Mesothelial cell of epicardium (in vitro differentiated cells): ENCODE results near the gene RYR2. TPM values are rescaled to one million over a fixed set of nuclear protein-coding genes. Genes with fewer than 3 reads are reported as not detected.

Experiments
- DNase-seq, 2 experiments: peaks; one replicate each; pipeline ENCODE4 v3.0.0; 2021; ENCODE audit warnings: low spot score in 2 of 2; ENCODE audit not compliant: unreplicated experiment in 2 of 2
- H3K27ac Mint-ChIP-seq: 2 replicates; pipeline ENCODE4 v1.8.0; 2021; ENCODE audit warnings: mixed read lengths
- H3K27me3 Mint-ChIP-seq: 2 replicates; pipeline ENCODE4 v1.8.0; 2021; ENCODE audit warnings: low read depth, mixed read lengths
- H3K36me3 Mint-ChIP-seq: 2 replicates; pipeline ENCODE4 v1.8.0; 2021; ENCODE audit warnings: mixed read lengths
- H3K4me1 Mint-ChIP-seq: 2 replicates; pipeline ENCODE4 v1.8.0; 2021; ENCODE audit warnings: mixed read lengths
- H3K4me3 Mint-ChIP-seq: 2 replicates; pipeline ENCODE4 v1.8.0; 2021; ENCODE audit warnings: mild to moderate bottlenecking, moderate library complexity, mixed read lengths
- H3K9me3 Mint-ChIP-seq: 2 replicates; pipeline ENCODE4 v1.8.0; 2021; ENCODE audit warnings: mixed read lengths
- total RNA-seq: library from RNA; stranded (reverse); gene quantifications from 3 replicates; pipeline ENCODE4 v1.2.1, GENCODE V29; 2021
- TF ChIP-seq, protein P1 (sequence below): fragments of 200-600 bp; sonication (generic); IDR thresholded peaks from one replicate; pipeline ENCODE4 v1.5.0; 2021; ENCODE audit warnings: antibody characterized with exemption; ENCODE audit not compliant: unreplicated experiment

The RYR2 gene
- total RNA-seq, 1 donor from 2014 or later, result 6.1 TPM

DNA sequence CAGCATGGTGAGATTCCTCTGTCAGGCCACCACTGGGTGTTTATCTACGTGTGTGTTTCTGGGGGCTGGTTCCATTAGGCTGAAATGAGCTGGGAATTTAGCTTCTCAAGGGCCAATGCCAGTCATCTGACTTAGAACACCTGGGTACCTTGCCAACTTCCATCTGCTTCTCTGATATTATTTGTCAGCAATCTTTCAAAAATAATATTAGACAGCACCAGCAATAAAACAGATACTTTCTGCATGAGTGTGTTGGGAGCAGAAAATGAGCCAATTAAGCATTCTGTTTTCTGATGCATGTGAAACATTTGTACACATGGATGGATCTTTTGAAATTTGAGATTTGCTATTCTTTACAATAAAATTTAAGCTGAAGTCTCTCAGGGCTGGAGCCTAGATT, 124.1 kb downstream of the RYR2 start:
- Mint-ChIP-seq H3K4me1 (peaks cover 19% of the 10 kb centered on the region), H3K9me3 (no peaks in the 10 kb centered on the region), H3K36me3 (no peaks in the 10 kb centered on the region), H3K27me3 (no peaks in the 10 kb centered on the region), H3K4me3 (no peak overlapping the region), H3K27ac (peak overlapping the region; percentile 25)
- no peak for DNase-seq
- TF ChIP-seq, protein P1, sequence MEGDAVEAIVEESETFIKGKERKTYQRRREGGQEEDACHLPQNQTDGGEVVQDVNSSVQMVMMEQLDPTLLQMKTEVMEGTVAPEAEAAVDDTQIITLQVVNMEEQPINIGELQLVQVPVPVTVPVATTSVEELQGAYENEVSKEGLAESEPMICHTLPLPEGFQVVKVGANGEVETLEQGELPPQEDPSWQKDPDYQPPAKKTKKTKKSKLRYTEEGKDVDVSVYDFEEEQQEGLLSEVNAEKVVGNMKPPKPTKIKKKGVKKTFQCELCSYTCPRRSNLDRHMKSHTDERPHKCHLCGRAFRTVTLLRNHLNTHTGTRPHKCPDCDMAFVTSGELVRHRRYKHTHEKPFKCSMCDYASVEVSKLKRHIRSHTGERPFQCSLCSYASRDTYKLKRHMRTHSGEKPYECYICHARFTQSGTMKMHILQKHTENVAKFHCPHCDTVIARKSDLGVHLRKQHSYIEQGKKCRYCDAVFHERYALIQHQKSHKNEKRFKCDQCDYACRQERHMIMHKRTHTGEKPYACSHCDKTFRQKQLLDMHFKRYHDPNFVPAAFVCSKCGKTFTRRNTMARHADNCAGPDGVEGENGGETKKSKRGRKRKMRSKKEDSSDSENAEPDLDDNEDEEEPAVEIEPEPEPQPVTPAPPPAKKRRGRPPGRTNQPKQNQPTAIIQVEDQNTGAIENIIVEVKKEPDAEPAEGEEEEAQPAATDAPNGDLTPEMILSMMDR, result no peak

DNA sequence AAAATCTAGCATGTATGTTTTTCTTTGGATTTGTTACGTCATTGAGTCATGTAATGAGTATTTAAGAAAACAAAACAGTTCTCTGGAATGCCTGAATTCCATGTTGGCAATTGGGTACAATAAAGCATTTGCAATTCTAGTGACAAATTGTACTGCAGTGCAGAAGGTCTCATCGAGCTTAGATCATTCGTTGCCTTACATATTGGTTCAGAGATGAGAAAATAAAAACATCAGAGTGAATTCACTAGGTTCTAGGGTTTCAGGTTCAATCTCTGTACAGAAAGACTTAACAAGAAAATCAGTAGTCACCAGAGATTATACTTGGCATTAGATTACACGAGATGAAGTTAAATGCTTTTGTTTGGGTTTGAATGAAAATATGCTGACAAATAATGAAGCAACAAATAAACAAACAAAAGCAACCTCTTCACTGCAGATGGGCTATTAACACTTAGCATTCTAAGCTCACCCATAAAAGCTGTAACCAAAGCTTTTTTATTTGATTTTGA, 124.7 kb downstream of the RYR2 start:
- no peak overlapping the region for H3K4me3 Mint-ChIP-seq
- no peaks in the 10 kb centered on the region for H3K27me3 Mint-ChIP-seq
- H3K4me1 Mint-ChIP-seq, result peaks cover 23% of the 10 kb centered on the region
- no peak for DNase-seq
- H3K27ac Mint-ChIP-seq, result no peak overlapping the region
- TF ChIP-seq, protein P1, result no peak
- H3K9me3 Mint-ChIP-seq, result no peaks in the 10 kb centered on the region
- no peaks in the 10 kb centered on the region for H3K36me3 Mint-ChIP-seq

DNA sequence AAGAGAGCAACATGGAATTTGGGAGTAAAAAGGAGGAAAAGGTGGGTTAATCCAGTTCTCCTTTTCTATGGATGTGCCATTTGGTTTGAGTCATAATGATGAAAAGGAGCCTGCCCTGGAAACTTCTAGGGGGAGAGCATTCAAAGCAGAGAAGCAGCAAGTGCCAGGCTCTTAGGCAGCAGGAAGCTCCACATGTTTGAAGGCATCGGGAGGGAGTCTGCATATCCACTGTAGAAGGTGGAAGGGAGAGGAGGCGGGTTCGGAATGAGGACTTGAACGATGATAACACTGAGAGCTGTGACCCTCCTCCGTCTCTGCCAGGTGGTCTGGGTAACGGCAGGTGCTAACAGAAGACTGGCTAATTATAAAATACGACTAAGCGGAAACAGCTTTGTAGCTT, 128.2 kb downstream of the RYR2 start:
- TF ChIP-seq, protein P1, result no peak
- Mint-ChIP-seq H3K36me3 (no peaks in the 10 kb centered on the region), H3K4me3 (no peak overlapping the region), H3K27me3 (no peaks in the 10 kb centered on the region), H3K4me1 (peaks cover 28% of the 10 kb centered on the region), H3K9me3 (no peaks in the 10 kb centered on the region), H3K27ac (no peak overlapping the region)
- no peak for DNase-seq

DNA sequence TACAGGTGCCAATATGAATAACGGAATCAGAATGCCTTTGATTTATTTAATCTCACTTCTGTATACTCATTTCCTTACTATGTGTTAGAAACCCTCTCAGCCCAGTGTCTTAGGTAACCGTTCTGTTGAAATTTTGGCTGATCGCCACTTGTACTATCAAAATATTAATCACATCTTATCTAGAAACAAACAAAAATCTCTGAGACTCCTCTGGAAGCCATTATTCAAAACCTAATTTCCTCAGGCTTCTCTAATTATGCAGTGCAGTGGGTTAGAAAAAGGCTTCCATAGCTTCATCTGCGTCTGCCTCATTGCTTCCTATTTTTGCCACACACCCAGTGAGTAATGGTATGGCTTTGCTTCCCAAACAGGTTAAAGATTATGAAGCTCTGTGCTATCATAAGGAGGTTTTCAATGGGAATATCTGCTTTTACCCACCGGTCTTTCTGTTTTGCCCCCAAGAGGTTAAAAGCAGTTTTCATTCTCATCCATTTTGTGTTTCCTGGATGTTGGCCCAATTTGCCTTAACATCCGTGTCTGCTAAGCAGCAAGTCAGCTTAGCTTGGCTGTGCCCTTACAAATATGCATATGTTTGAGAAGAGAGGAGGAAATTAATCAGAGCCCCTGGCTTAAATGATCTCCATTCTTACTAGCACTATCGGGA, 129.6 kb downstream of the RYR2 start:
- no peak for DNase-seq
- Mint-ChIP-seq H3K27me3 (no peaks in the 10 kb centered on the region), H3K4me3 (no peak overlapping the region), H3K27ac (no peak overlapping the region), H3K36me3 (no peaks in the 10 kb centered on the region), H3K9me3 (no peaks in the 10 kb centered on the region), H3K4me1 (peaks cover 23% of the 10 kb centered on the region)
- TF ChIP-seq, protein P1, result no peak

DNA sequence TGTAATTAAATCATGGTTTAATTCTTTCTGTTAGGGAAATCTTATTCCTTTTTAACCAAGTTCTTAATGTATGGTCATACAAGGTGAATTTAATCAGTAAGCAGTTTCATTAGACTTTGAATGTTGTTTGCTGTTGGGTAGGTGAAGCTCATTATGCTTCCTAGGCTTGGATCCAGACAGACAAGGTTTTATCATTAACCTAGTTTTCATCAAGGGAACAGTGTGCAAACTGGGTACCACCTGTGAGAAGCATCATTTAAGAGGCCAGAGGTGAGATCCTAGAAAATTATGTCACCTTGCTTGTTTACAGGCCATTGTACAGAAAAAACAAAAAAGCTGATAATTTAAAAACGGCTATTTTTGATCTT, 130.1 kb downstream of the RYR2 start:
- DNase-seq, result no peak
- H3K27me3 Mint-ChIP-seq, result no peaks in the 10 kb centered on the region
- H3K9me3 Mint-ChIP-seq, result no peaks in the 10 kb centered on the region
- H3K27ac Mint-ChIP-seq, result no peak overlapping the region
- TF ChIP-seq, protein P1, result no peak
- H3K4me3 Mint-ChIP-seq, result no peak overlapping the region
- H3K36me3 Mint-ChIP-seq, result no peaks in the 10 kb centered on the region
- peaks cover 22% of the 10 kb centered on the region for H3K4me1 Mint-ChIP-seq
